Lower leg skin (tissue), 4 donors: ENCODE data around the gene AK5. TPM values are rescaled to one million over a fixed set of nuclear protein-coding genes. Genes with fewer than 3 reads are reported as not detected.

Source experiments
- DNase-seq, 2 donors: peaks; one replicate each; pipeline ENCODE4 v3.0.0-alpha.2; 2019; ENCODE audit warnings: low spot score in 2 of 2
- H3K4me3 ChIP-seq: fragments of 200-600 bp; sonication (generic); 2 replicates; pipeline ENCODE4 v1.5.1; 2017; ENCODE audit warnings: mild to moderate bottlenecking, low read depth; ENCODE audit not compliant: poor library complexity, severe bottlenecking
- POLR2A ChIP-seq, 2 donors: fragments of 450-650 bp; IDR thresholded peaks; one replicate each; pipeline ENCODE4 v1.6.1; 2016 to 2017; ENCODE audit warnings: antibody characterized with exemption in 2 of 2, mild to moderate bottlenecking in 1 of 2, moderate library complexity in 1 of 2
- WGBS, 2 donors: methylation state at CpG; one replicate each; pipeline ENCODE4 v1.1.5; 2018; 5-methylcytosine and 5-hydroxymethylcytosine counted together
- intact Hi-C: fragments of 100-400 bp; cut with DNase I; formaldehyde crosslinking; loops from one replicate; pipeline ENCODE4 v1.15.0; 2023; ENCODE audit warnings: low total_unique reads
- total RNA-seq, 4 donors: library from RNA; depleted of rRNA; stranded (reverse); fragments of >200 nt; gene quantifications; one replicate each; pipeline ENCODE4 v1.1.0, GENCODE V29; 2016
- TF ChIP-seq, protein P1 (sequence below), 3 donors: fragments of 450-650 bp; IDR thresholded peaks; one replicate each; pipeline ENCODE4 v1.5.1; 2016; ENCODE audit warnings: antibody characterized with exemption in 3 of 3, mild to moderate bottlenecking in 3 of 3, moderate library complexity in 2 of 3

Gene AK5
- total RNA-seq, 4 donors from 2014 or later = 0.08 to 2.6 (median 1.7) TPM

GRCh38 chr1:77394166-77394565 is 112.3 kb downstream of the AK5 start:
- 81% methylated on average over 2 of the region's 2 CpGs for WGBS, 2 donors
- H3K4me3 ChIP-seq = no peak overlapping the region
- DNase-seq = no peak
- intact Hi-C loops = no loop called here
- no peak for TF ChIP-seq POLR2A (IDR thresholded peaks at IDR 0.05)
- TF ChIP-seq, protein P1, sequence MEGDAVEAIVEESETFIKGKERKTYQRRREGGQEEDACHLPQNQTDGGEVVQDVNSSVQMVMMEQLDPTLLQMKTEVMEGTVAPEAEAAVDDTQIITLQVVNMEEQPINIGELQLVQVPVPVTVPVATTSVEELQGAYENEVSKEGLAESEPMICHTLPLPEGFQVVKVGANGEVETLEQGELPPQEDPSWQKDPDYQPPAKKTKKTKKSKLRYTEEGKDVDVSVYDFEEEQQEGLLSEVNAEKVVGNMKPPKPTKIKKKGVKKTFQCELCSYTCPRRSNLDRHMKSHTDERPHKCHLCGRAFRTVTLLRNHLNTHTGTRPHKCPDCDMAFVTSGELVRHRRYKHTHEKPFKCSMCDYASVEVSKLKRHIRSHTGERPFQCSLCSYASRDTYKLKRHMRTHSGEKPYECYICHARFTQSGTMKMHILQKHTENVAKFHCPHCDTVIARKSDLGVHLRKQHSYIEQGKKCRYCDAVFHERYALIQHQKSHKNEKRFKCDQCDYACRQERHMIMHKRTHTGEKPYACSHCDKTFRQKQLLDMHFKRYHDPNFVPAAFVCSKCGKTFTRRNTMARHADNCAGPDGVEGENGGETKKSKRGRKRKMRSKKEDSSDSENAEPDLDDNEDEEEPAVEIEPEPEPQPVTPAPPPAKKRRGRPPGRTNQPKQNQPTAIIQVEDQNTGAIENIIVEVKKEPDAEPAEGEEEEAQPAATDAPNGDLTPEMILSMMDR (IDR thresholded peaks at IDR 0.05) = no peak

- no peak overlapping the region for H3K4me3 ChIP-seq
- intact Hi-C loops = no loop called here
- no peak for DNase-seq
- TF ChIP-seq, protein P1 (IDR thresholded peaks at IDR 0.05) = no peak
- TF ChIP-seq POLR2A (IDR thresholded peaks at IDR 0.05) = no peak
Measured at GRCh38 chr1:77395051-77395450, 113.2 kb downstream of the AK5 start.

DNA sequence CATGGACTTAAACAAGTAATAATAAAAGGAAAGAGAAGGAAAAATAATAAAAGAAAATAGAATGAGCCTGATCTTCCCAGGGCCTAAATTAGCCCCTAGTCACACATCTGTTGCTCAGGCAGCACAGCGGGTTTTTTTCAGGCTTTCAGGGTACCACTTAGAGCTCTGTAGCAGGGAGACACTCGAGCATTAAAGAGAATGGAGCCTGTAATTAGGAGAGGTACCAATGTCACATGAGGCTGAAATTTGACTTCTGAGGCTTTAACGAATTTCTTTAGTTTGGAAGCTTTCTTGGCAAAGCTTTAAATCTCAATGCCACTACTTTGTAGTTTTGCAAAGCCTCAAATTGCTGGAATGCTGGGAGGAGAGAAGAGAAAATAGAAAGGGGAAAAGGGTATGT is 116.3 kb downstream of the AK5 start:
- TF ChIP-seq, protein P1 (IDR thresholded peaks at IDR 0.05) = no peak
- no peak for TF ChIP-seq POLR2A (IDR thresholded peaks at IDR 0.05)
- intact Hi-C loops = no loop called here
- H3K4me3 ChIP-seq = no peak overlapping the region
- 46 to 52% methylated on average over 3 of the region's 3 CpGs for WGBS, 2 donors
- DNase-seq = no peak

DNA sequence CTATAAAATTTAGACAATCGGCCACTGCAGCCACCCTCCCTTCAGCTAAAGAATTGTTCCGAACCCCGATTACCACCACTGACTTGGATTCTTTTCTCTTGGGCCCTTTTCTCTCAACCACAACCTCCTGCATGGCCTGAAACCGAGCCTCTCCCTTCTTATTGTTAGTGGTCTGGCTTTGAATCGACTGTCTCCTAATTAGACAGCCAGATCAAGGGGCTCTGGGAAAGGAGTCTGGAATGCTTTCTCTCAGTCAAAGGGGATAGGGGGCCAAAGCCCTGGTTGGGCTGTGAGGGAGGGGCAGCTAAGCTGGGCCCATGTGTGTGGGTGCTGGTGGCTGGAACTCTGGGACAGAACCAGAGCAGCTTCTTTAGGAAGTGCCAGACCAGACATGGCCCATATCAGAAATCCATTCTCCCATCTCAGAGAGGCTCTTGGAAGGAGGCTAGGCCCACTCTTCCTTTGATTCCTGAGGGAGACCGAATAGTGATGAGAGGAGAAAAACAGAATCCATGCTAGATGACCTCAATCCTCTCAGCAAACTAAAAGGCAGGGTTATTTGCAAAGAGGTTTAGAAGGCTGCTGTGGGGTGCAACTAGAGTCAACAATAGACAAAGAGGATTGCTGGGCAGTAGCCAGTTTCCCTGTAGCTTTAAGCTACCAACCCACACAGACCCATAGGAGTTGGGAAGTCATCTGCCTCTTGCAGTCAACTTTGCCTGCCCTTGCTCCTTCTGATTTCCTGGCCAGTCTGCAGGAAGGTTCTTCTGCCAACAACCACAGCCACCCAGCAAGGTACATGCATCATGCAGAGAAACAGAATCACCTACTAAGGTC is 117.6 kb downstream of the AK5 start:
- intact Hi-C loops = no loop called here
- WGBS, 2 donors = 79 to 83% methylated on average over 6 of the region's 6 CpGs
- no peak for DNase-seq

DNA sequence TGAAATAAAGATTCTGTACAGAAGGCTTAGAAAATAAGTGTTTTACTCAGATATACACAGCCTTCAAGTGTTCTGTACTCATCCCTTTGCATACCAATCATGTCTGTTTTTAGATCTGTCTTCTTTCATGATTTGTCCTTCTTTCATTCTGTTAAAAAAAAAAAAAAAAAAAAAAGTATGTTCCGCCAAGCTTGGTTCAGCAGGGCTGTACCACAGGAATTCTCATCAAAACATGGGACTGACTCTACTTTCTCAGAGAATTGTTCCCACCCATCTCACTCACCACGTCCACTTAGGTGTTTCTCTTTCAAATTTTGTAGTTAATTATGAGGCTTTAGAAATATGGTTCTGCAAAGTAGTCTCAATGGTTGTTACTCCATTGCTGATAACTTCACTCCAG is 119.0 kb downstream of the AK5 start:
- TF ChIP-seq, protein P1 (IDR thresholded peaks at IDR 0.05) = no peak
- TF ChIP-seq POLR2A (IDR thresholded peaks at IDR 0.05) = no peak

More for the DNA sequence above, 117.6 kb downstream of the AK5 start:
- TF ChIP-seq, protein P1 (IDR thresholded peaks at IDR 0.05) = no peak
- TF ChIP-seq POLR2A (IDR thresholded peaks at IDR 0.05) = no peak
- no peak overlapping the region for H3K4me3 ChIP-seq

GRCh38 chr1:77401384-77401783 is 119.6 kb downstream of the AK5 start:
- TF ChIP-seq, protein P1 (IDR thresholded peaks at IDR 0.05) = no peak
- TF ChIP-seq POLR2A (IDR thresholded peaks at IDR 0.05) = no peak
- H3K4me3 ChIP-seq = no peak overlapping the region
- intact Hi-C loops = no loop called here
- DNase-seq = no peak
- 90 to 92% methylated on average over 2 of the region's 2 CpGs for WGBS, 2 donors

More for the DNA sequence above, 119.0 kb downstream of the AK5 start:
- no peak overlapping the region for H3K4me3 ChIP-seq
- DNase-seq = no peak
- 77 to 80% methylated on average over 2 of the region's 2 CpGs for WGBS, 2 donors
- intact Hi-C loops = no loop called here
